ENCODE results near the gene DNM2.

Gene DNM2

GRCh38 chr19:10870501-10870954, 152.6 kb downstream of the DNM2 start (continued):
- TF ChIP-seq PRDM4 (tag by site-specific recombination; IDR thresholded peaks at IDR 0.05) (peak; percentile 19; the same call in 1 of the 2 replicates), ZNF707 (tag by site-specific recombination; IDR thresholded peaks at IDR 0.05) (no peak), ZNF19 (tag by site-specific recombination; IDR thresholded peaks at IDR 0.05; ENCODE audit: low read depth) (no peak)
- TF ChIP-seq, protein P1, sequence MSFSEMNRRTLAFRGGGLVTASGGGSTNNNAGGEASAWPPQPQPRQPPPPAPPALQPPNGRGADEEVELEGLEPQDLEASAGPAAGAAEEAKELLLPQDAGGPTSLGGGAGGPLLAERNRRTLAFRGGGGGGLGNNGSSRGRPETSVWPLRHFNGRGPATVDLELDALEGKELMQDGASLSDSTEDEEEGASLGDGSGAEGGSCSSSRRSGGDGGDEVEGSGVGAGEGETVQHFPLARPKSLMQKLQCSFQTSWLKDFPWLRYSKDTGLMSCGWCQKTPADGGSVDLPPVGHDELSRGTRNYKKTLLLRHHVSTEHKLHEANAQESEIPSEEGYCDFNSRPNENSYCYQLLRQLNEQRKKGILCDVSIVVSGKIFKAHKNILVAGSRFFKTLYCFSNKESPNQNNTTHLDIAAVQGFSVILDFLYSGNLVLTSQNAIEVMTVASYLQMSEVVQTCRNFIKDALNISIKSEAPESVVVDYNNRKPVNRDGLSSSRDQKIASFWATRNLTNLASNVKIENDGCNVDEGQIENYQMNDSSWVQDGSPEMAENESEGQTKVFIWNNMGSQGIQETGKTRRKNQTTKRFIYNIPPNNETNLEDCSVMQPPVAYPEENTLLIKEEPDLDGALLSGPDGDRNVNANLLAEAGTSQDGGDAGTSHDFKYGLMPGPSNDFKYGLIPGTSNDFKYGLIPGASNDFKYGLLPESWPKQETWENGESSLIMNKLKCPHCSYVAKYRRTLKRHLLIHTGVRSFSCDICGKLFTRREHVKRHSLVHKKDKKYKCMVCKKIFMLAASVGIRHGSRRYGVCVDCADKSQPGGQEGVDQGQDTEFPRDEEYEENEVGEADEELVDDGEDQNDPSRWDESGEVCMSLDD (tag by site-specific recombination; IDR thresholded peaks at IDR 0.05) = peak; percentile 55; the same call in 1 of the 2 replicates

DNA sequence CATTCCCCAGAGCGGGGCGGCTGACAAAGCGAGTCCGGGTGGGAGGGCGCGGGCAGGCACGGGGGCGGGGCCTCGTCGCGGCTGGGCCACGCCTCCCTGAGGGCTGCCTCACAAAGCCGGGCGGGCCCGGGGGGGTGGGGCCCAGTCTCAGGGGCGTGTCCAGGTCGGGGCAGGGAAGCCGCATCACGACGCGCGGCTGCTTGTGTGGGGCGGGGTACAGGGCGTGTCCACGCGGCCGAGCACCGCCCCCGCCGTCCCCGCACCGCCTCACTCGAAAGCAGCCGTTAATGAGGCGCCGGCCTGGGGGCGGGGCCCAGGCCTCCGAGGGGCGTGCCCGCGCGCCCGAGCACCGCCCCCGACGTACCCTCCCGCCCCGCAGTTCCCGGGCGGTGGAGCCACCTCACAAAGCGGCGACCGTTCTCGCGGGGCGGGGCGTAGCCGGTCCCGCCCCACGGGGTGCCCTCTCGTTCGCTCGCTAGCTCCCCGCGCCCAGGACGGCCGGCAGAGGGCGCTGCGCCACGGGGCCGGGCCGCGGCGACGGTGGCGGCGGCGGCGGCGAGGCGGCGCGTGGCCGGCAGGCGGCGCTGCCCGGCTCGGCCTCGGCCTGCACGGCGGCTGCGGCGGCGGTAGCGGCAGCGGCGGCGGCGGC, 153.2 kb downstream of the DNM2 start, which contains the start of gene CARM1:
Gene CARM1 (plus strand): TSS at position 599 of the 649 bp plus-strand sequence. CDS start 150 bp downstream, outside the sequence.
- ChIA-PET CTCF (interaction anchor here (0.6 to 3.1 kb wide), 13 partner anchors 8 to 327 kb away, joined by 3 to 18 read pairs (median 4); partner anchors contain the start of gene DNM2), POLR2A (interaction anchor here (0.6 to 1.9 kb wide), 2 partner anchors 18 to 35 kb away, joined by 3 to 10 read pairs; partner anchors contain the start of gene TMED1)
- Histone ChIP-seq H3K36me3 (ENCODE audit: control insufficient read depth in 2 of 2, insufficient read depth in 1 of 2, low read length in 2 of 2) (peaks cover 8 to 13% of the 10 kb centered on the region in 2 experiments; a peak in 2 of 3 replicates), H3K9me3 (ENCODE audit: control insufficient read depth, insufficient read depth, low read depth, low read length) (no peaks in the 10 kb centered on the region), H3K27ac (ENCODE audit: extremely low read depth, low read depth, low read length) (peak within 1 kb of the TSS; percentile 94), H3K4me1 (ENCODE audit: control insufficient read depth, insufficient read depth, low read length) (no peaks in the 10 kb centered on the region), H3K4me3 (ENCODE audit: low read depth, low read length) (peak within 1 kb of the TSS; percentile 88)
- TF ChIP-seq ZNF76 (tag by site-specific recombination; IDR thresholded peaks at IDR 0.05; ENCODE audit: borderline replicate concordance, low read depth) (no peak), ZNF404 (tag by site-specific recombination; IDR thresholded peaks at IDR 0.05) (no peak), ZFP69B (tag by site-specific recombination; IDR thresholded peaks at IDR 0.05) (peak; percentile 16; the same call in 1 of the 2 replicates), ZNF211 (tag by site-specific recombination; IDR thresholded peaks at IDR 0.05; ENCODE audit: low read depth) (no peak), ATF2 (tag by site-specific recombination; IDR thresholded peaks at IDR 0.05; ENCODE audit: low read depth) (no peak), ZBTB1 (tag by site-specific recombination; IDR thresholded peaks at IDR 0.05) (no peak), ZNF350 (tag by site-specific recombination; IDR thresholded peaks at IDR 0.05) (no peak), ZBTB44 (tag by site-specific recombination; IDR thresholded peaks at IDR 0.05) (0 out of 2 replicates have a peak, but pooled peaks have one; percentile 8), ZNF785 (tag by site-specific recombination; IDR thresholded peaks at IDR 0.05) (no peak), ZNF184 (tag by site-specific recombination; IDR thresholded peaks at IDR 0.05) (no peak), MZF1 (tag by site-specific recombination; IDR thresholded peaks at IDR 0.05; ENCODE audit: borderline replicate concordance) (no peak), ZNF239 (tag by site-specific recombination; IDR thresholded peaks at IDR 0.05) (no peak), ZSCAN30 (tag by site-specific recombination; IDR thresholded peaks at IDR 0.05) (0 out of 2 replicates have a peak, but pooled peaks have one; percentile 50), ZNF514 (tag by site-specific recombination; IDR thresholded peaks at IDR 0.05) (no peak), ZNF146 (tag by site-specific recombination; IDR thresholded peaks at IDR 0.05) (no peak), ZEB2 (tag by site-specific recombination; IDR thresholded peaks at IDR 0.05) (no peak)
- TF ChIP-seq, protein P2, sequence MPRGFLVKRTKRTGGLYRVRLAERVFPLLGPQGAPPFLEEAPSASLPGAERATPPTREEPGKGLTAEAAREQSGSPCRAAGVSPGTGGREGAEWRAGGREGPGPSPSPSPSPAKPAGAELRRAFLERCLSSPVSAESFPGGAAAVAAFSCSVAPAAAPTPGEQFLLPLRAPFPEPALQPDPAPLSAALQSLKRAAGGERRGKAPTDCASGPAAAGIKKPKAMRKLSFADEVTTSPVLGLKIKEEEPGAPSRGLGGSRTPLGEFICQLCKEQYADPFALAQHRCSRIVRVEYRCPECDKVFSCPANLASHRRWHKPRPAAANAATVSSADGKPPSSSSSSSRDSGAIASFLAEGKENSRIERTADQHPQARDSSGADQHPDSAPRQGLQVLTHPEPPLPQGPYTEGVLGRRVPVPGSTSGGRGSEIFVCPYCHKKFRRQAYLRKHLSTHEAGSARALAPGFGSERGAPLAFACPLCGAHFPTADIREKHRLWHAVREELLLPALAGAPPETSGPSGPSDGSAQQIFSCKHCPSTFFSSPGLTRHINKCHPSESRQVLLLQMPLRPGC (tag by site-specific recombination; IDR thresholded peaks at IDR 0.05) = no peak
- TF ChIP-seq, protein P3, sequence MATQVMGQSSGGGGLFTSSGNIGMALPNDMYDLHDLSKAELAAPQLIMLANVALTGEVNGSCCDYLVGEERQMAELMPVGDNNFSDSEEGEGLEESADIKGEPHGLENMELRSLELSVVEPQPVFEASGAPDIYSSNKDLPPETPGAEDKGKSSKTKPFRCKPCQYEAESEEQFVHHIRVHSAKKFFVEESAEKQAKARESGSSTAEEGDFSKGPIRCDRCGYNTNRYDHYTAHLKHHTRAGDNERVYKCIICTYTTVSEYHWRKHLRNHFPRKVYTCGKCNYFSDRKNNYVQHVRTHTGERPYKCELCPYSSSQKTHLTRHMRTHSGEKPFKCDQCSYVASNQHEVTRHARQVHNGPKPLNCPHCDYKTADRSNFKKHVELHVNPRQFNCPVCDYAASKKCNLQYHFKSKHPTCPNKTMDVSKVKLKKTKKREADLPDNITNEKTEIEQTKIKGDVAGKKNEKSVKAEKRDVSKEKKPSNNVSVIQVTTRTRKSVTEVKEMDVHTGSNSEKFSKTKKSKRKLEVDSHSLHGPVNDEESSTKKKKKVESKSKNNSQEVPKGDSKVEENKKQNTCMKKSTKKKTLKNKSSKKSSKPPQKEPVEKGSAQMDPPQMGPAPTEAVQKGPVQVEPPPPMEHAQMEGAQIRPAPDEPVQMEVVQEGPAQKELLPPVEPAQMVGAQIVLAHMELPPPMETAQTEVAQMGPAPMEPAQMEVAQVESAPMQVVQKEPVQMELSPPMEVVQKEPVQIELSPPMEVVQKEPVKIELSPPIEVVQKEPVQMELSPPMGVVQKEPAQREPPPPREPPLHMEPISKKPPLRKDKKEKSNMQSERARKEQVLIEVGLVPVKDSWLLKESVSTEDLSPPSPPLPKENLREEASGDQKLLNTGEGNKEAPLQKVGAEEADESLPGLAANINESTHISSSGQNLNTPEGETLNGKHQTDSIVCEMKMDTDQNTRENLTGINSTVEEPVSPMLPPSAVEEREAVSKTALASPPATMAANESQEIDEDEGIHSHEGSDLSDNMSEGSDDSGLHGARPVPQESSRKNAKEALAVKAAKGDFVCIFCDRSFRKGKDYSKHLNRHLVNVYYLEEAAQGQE (tag by site-specific recombination; IDR thresholded peaks at IDR 0.05) = no peak
